NB4 (cell line): ENCODE data around the gene RAP2A.

Source experiments
- DNase-seq: peaks from one replicate; pipeline ENCODE4 v3.0.0; 2010; ENCODE audit warnings: low read depth
- H3K4me3 ChIP-seq: one replicate; pipeline ENCODE4 v1.5.1; 2011; ENCODE audit warnings: mild to moderate bottlenecking, low read depth, low read length, moderate library complexity
- CTCF ChIP-seq: IDR thresholded peaks from one replicate; pipeline ENCODE4 v1.5.1; 2012; ENCODE audit warnings: low read depth, low read length
- MAX ChIP-seq: IDR thresholded peaks from 2 replicates; pipeline ENCODE4 v1.6.1; 2011; ENCODE audit warnings: low read depth, low read length
- MYC ChIP-seq: IDR thresholded peaks from 2 replicates; pipeline ENCODE4 v1.6.1; 2011; ENCODE audit warnings: low read depth, low read length
- POLR2A ChIP-seq: IDR thresholded peaks from 2 replicates; pipeline ENCODE4 v1.6.1; 2011; ENCODE audit warnings: mild to moderate bottlenecking; ENCODE audit not compliant: insufficient read length; ENCODE audit errors: extremely low read depth

RAP2A gene

GRCh38 chr13:97423300-97424045 is 10.5 kb upstream of the RAP2A start:
- TF ChIP-seq CTCF: no peak
- TF ChIP-seq POLR2A: no peak
- no peak for TF ChIP-seq MAX
- TF ChIP-seq MYC: no peak
- no peak for DNase-seq
- no peak overlapping the region for H3K4me3 ChIP-seq

GRCh38 chr13:97425590-97425989 is 8.4 kb upstream of the RAP2A start:
- no peak overlapping the region for H3K4me3 ChIP-seq
- no peak for DNase-seq
- no peak for TF ChIP-seq POLR2A
- TF ChIP-seq MAX: no peak
- no peak for TF ChIP-seq MYC
- TF ChIP-seq CTCF: no peak

GRCh38 chr13:97426695-97427094 is 7.3 kb upstream of the RAP2A start:
- no peak overlapping the region for H3K4me3 ChIP-seq
- no peak for TF ChIP-seq MAX
- no peak for TF ChIP-seq MYC
- TF ChIP-seq CTCF: no peak
- TF ChIP-seq POLR2A: no peak
- no peak for DNase-seq

GRCh38 chr13:97429681-97430081 is 4.3 kb upstream of the RAP2A start:
- DNase-seq: peak; percentile 84
- TF ChIP-seq POLR2A (peak; percentile 49), MYC (no peak), CTCF (no peak), MAX (peak; percentile 60; the same call in 1 of the 2 replicates)
- peak overlapping the region; percentile 52 for H3K4me3 ChIP-seq

GRCh38 chr13:97430296-97430695 is 3.7 kb upstream of the RAP2A start:
- TF ChIP-seq MYC (0 out of 2 replicates have a peak, but pooled peaks have one; percentile 18), CTCF (no peak)
- peak overlapping the region; percentile 21 for H3K4me3 ChIP-seq
- no peak for DNase-seq
